ENCODE data around the gene EFCAB6. TPM values are rescaled to one million over a fixed set of nuclear protein-coding genes. Genes with fewer than 3 reads are reported as not detected.

Gene EFCAB6
- total RNA-seq, 4 donors from 2014 or later, result 0.35 to 4.4 (median 0.94) TPM; not detected in 1

DNA sequence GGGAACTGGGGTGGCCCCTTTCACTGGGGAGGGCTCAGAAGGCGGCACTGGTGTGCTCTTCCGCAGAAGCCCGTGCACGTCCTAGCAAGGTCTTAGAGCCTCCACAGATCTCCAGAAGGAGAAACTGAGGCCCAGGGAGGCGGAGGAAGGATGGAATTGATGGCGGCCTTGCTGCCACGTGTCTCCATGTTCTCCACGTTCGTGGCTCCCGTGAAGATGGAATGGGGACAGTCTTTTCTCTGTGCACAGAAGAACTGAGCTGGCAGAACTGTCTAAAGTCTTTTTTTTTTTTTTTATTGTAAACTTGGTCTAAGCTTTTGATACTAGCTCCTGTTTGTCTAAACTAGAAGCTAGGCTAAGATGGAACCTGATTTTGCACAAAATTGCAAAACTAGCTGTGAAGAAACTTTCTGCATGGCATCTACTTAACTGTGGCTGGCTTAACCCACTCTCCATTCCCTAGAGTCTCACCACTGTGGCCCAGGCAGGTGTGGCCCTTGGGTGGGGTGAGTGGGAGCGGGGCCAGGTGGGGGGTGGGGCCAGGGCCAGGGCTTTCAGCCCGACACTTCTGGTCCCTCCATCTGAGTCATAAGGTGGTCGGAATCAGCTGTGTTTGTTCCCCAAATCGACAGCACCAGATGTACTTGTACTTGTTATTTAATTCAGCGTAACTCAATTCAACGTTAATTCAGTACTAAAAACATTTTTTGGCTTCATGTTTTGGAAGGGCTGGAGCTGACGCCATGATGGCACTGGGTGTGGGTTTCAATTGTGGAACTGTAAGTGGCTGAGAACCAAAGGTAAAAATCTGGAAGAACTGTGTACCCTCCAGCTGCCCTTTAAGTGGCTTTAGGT, 279.6 kb downstream of the EFCAB6 start:
- DNase-seq, result no peak
- H3K36me3 ChIP-seq, result no peaks in the 10 kb centered on the region

DNA sequence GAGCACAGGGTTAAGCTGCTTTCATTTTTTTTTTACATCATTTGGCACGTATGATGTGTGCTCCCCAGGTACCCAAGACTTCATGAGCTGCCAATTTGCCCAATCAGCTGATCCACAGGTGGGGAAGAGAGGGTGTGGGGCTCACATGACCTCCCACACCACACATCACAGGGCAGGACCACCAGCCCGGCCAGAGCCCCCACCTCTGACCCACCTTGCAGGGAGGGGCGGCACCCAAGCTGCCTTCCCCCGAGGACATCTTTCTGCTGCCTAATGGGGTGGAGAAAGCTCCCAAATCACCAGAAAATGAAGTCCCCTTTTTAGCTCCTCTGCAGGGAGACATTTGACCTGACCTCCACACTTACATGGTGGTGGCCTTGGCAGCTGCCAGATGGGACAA, 280.5 kb downstream of the EFCAB6 start:
- no peaks in the 10 kb centered on the region for H3K36me3 ChIP-seq
- H3K4me3 ChIP-seq, result no peak overlapping the region
- H3K27me3 ChIP-seq, result no peaks in the 10 kb centered on the region
- DNase-seq, result no peak
- no peak for TF ChIP-seq POLR2A (IDR thresholded peaks at IDR 0.05)
- TF ChIP-seq, protein P1, sequence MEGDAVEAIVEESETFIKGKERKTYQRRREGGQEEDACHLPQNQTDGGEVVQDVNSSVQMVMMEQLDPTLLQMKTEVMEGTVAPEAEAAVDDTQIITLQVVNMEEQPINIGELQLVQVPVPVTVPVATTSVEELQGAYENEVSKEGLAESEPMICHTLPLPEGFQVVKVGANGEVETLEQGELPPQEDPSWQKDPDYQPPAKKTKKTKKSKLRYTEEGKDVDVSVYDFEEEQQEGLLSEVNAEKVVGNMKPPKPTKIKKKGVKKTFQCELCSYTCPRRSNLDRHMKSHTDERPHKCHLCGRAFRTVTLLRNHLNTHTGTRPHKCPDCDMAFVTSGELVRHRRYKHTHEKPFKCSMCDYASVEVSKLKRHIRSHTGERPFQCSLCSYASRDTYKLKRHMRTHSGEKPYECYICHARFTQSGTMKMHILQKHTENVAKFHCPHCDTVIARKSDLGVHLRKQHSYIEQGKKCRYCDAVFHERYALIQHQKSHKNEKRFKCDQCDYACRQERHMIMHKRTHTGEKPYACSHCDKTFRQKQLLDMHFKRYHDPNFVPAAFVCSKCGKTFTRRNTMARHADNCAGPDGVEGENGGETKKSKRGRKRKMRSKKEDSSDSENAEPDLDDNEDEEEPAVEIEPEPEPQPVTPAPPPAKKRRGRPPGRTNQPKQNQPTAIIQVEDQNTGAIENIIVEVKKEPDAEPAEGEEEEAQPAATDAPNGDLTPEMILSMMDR (IDR thresholded peaks at IDR 0.05), result no peak
- H3K9me3 ChIP-seq, result no peaks in the 10 kb centered on the region
- H3K4me1 ChIP-seq, result no peaks in the 10 kb centered on the region
- H3K27ac ChIP-seq, result no peak overlapping the region

More for the DNA sequence above, 279.6 kb downstream of the EFCAB6 start:
- TF ChIP-seq POLR2A (IDR thresholded peaks at IDR 0.05), result no peak
- TF ChIP-seq, protein P1 (IDR thresholded peaks at IDR 0.05), result no peak
- no peaks in the 10 kb centered on the region for H3K9me3 ChIP-seq
- no peak overlapping the region for H3K27ac ChIP-seq
- H3K27me3 ChIP-seq, result no peaks in the 10 kb centered on the region
- no peak overlapping the region for H3K4me3 ChIP-seq
- no peaks in the 10 kb centered on the region for H3K4me1 ChIP-seq

DNA sequence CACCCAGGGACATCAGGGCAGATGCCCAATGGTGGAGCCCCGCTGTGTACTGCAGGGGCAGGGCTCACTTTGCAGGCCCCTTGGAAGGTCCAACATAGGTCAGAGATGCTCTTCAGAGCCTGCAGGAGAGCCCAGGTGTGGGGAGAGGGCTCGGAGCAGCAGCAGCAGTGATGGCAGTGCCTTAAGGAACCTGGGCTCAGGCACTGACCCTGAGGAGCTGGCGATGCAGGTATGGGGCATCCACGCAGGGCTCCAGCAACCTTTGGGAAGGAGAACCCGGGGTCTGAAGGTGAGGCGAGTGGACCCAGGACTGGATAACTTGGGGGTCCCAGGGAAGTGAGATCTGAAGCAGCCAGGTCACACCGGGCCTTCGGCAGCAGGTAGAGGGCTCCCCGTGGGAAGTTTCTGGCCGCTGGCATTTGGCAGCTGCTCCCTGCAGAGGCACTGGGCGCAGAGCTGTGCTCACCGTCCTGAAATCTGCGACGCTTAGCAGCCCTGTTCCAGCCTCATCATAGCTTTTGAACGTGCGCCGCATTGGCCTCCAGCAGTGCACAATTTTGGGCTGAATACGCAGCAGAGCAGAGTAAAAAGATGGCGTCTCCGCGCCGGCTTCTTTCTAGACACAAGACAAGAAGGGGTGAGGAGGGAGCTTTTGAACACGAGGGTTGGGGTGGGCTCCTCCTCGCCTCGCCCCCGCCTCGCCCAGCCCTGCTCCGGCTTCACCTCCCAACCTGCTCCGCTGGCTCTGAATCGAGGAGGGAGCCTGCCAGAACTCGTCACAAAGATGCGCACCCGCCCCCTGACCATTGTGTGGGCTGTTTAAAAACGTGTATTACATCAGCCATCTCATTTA, 281.5 kb downstream of the EFCAB6 start:
- H3K36me3 ChIP-seq, result no peaks in the 10 kb centered on the region
- H3K27me3 ChIP-seq, result no peaks in the 10 kb centered on the region
- no peaks in the 10 kb centered on the region for H3K4me1 ChIP-seq
- no peak overlapping the region for H3K4me3 ChIP-seq
- TF ChIP-seq, protein P1 (IDR thresholded peaks at IDR 0.05), result no peak
- no peak for TF ChIP-seq POLR2A (IDR thresholded peaks at IDR 0.05)
- H3K27ac ChIP-seq, result no peak overlapping the region
- DNase-seq, result no peak
- H3K9me3 ChIP-seq, result no peaks in the 10 kb centered on the region

DNA sequence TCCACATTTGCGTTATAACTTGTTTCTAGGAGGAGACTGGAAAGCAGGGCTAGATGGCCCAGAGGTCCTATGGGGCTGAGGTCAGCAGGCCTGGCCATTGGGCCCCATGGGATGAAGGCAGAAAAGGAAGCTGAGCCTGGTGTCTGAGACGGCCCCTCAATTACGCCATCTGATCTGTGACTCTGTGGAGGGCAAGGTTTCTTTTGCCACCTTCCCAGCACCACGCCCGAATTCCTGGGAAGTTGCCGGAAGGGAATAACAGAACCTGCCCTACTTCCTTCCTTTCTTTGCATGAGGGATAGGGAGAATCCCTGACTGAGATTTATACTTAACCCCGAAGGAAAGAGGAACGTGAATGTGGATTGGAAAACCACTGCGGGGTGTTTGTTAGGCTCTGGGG, 282.2 kb downstream of the EFCAB6 start:
- TF ChIP-seq POLR2A (IDR thresholded peaks at IDR 0.05), result no peak
- TF ChIP-seq, protein P1 (IDR thresholded peaks at IDR 0.05), result no peak
- Histone ChIP-seq H3K27me3 (no peaks in the 10 kb centered on the region), H3K27ac (no peak overlapping the region), H3K36me3 (no peaks in the 10 kb centered on the region), H3K4me1 (no peaks in the 10 kb centered on the region), H3K9me3 (no peaks in the 10 kb centered on the region), H3K4me3 (no peak overlapping the region)
- no peak for DNase-seq

DNA sequence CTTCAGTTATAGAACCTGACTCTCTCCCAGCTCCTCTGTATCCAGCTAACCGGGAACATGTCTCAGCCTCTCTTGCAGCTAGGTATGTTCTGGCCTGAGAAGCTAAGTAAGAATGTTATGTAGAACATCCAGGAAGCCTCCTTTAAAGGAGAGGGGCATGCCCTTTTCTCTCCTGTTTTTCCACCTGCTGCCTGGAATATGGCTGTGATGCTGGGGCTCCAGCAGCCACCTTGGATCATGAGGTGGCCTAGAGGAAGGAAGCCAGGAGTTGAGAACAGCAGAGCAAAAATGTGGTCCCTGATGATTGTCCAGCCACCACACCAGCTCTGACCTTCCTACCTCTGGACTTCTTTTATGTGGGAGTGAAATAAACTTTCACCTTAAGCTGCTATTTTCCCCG, 282.6 kb downstream of the EFCAB6 start:
- no peaks in the 10 kb centered on the region for H3K36me3 ChIP-seq
- H3K4me1 ChIP-seq, result no peaks in the 10 kb centered on the region
- TF ChIP-seq POLR2A (IDR thresholded peaks at IDR 0.05), result no peak
- TF ChIP-seq, protein P1 (IDR thresholded peaks at IDR 0.05), result no peak
- no peak for DNase-seq
- H3K9me3 ChIP-seq, result no peaks in the 10 kb centered on the region
- no peaks in the 10 kb centered on the region for H3K27me3 ChIP-seq
- H3K27ac ChIP-seq, result no peak overlapping the region
- H3K4me3 ChIP-seq, result no peak overlapping the region

All from Peyer's patch (tissue), 4 donors.